Stimulated activated CD4-positive, alpha-beta T cell treated with anti-CD3 and anti-CD28 coated beads, TNF-alpha, amount 100 ng/mL, for 48 hours (primary cell): ENCODE measurements around the gene IER2.
A peak's percentile ranks its signal among the peaks of the same experiment; 100 is the strongest.

Source experiments
- DNase-seq, 3 donors: peaks; one replicate each; pipeline ENCODE4 v3.0.0-alpha.2; 2020; ENCODE audit warnings: low read depth in 3 of 3

The IER2 gene

GRCh38 chr19:13118424-13119193 is 31.6 kb upstream of the IER2 start:
- DNase-seq: no peak

GRCh38 chr19:13119627-13120026 is 30.6 kb upstream of the IER2 start:
- DNase-seq: no peak

- DNase-seq: no peak
Observed at GRCh38 chr19:13120031-13120430, 30.2 kb upstream of the IER2 start.

GRCh38 chr19:13120817-13121216 is 29.4 kb upstream of the IER2 start:
- DNase-seq: no peak

- DNase-seq: no peak
Observed at GRCh38 chr19:13121551-13122274, 28.5 kb upstream of the IER2 start.

- DNase-seq: no peak
Observed at GRCh38 chr19:13122275-13122878, 27.8 kb upstream of the IER2 start.

GRCh38 chr19:13122980-13123957 is 26.9 kb upstream of the IER2 start:
- no peak for DNase-seq

- no peak for DNase-seq
Observed at GRCh38 chr19:13127051-13127450, 23.2 kb upstream of the IER2 start.

- DNase-seq: no peak
Observed at GRCh38 chr19:13127811-13128575, 22.2 kb upstream of the IER2 start.

GRCh38 chr19:13128583-13128982 is 21.6 kb upstream of the IER2 start:
- DNase-seq: no peak

- no peak for DNase-seq
Observed at GRCh38 chr19:13129384-13129783, 20.8 kb upstream of the IER2 start.

- DNase-seq: no peak
Observed at GRCh38 chr19:13130886-13131490, 19.2 kb upstream of the IER2 start.

- DNase-seq: peak in 2 of 3 donors; percentile 55 to 74
Observed at GRCh38 chr19:13132471-13133180, 17.6 kb upstream of the IER2 start.

GRCh38 chr19:13133241-13133870 is 16.9 kb upstream of the IER2 start:
- no peak for DNase-seq

GRCh38 chr19:13134626-13135025 is 15.6 kb upstream of the IER2 start:
- no peak for DNase-seq

- no peak for DNase-seq
Observed at GRCh38 chr19:13135068-13136062, 14.8 kb upstream of the IER2 start.

- DNase-seq: no peak
Observed at GRCh38 chr19:13137290-13137794, 12.9 kb upstream of the IER2 start.
